Neuronal stem cell (in vitro differentiated cells): ENCODE results near the gene ANKS1A.

Source experiments
- DNase-seq: peaks from one replicate; pipeline ENCODE4 v3.0.0-alpha.2; 2013; ENCODE audit warnings: low spot score
- H2AFZ ChIP-seq: one replicate; pipeline ENCODE4 v1.6.1; 2013; ENCODE audit warnings: mild to moderate bottlenecking, low read length, inconsistent platforms
- H2AK5ac ChIP-seq: 2 replicates; pipeline ENCODE4 v1.6.1; 2013; ENCODE audit warnings: low read depth, mild to moderate bottlenecking, inconsistent platforms, low read length, moderate library complexity, mixed read lengths
- H2BK120ac ChIP-seq: 2 replicates; pipeline ENCODE4 v1.6.1; 2013; ENCODE audit warnings: low read depth, mild to moderate bottlenecking, inconsistent platforms, low read length, moderate library complexity, mixed read lengths
- H2BK12ac ChIP-seq: one replicate; pipeline ENCODE4 v1.6.1; 2013; ENCODE audit warnings: low read length, inconsistent platforms
- H2BK15ac ChIP-seq: 2 replicates; pipeline ENCODE4 v1.6.1; 2013; ENCODE audit warnings: mild to moderate bottlenecking, low read length, inconsistent platforms, mixed read lengths
- H2BK5ac ChIP-seq: one replicate; pipeline ENCODE4 v1.6.1; 2013; ENCODE audit warnings: inconsistent platforms, mild to moderate bottlenecking, low read length, moderate library complexity
- H3K14ac ChIP-seq: one replicate; pipeline ENCODE4 v1.6.1; 2013; ENCODE audit warnings: low read length, inconsistent platforms
- H3K18ac ChIP-seq: 2 replicates; pipeline ENCODE4 v1.6.1; 2013; ENCODE audit warnings: low read length, inconsistent platforms
- H3K23ac ChIP-seq: 2 replicates; pipeline ENCODE4 v1.6.1; 2013; ENCODE audit warnings: low read depth, mild to moderate bottlenecking, mixed read lengths, low read length, inconsistent platforms; ENCODE audit not compliant: poor library complexity
- H3K27ac ChIP-seq: replicated peaks from 3 replicates; pipeline ENCODE4 v1.5.1; 2013; ENCODE audit warnings: low read length, inconsistent platforms
- H3K27me3 ChIP-seq, 3 experiments: 2 replicates each; pipeline ENCODE4 v1.6.1; 2013; ENCODE audit warnings: low read length in 3 of 3, mild to moderate bottlenecking in 2 of 3, inconsistent platforms in 1 of 3, low read depth in 1 of 3, mixed read lengths in 1 of 3, moderate library complexity in 1 of 3; ENCODE audit not compliant: control insufficient read depth in 3 of 3, insufficient read depth in 3 of 3
- H3K36me3 ChIP-seq, 2 donors: replicated peaks in 1 of 2; 2 replicates each; pipeline ENCODE4 v1.6.1; 2013; ENCODE audit warnings: low read length in 2 of 2; ENCODE audit not compliant: control insufficient read depth in 2 of 2, insufficient read depth in 2 of 2
- H3K4ac ChIP-seq: 2 replicates; pipeline ENCODE4 v1.6.1; 2013; ENCODE audit warnings: inconsistent platforms, mild to moderate bottlenecking, low read length, moderate library complexity
- H3K4me1 ChIP-seq, 2 donors: 1 replicate in 1 of 2; 2 replicates in 1 of 2; pipeline ENCODE4 v1.6.1; 2013; ENCODE audit warnings: low read length in 2 of 2, low read depth in 1 of 2; ENCODE audit not compliant: control insufficient read depth in 2 of 2, insufficient read depth in 1 of 2
- H3K4me2 ChIP-seq: one replicate; pipeline ENCODE4 v1.6.1; 2013; ENCODE audit warnings: mild to moderate bottlenecking, low read length, inconsistent platforms; ENCODE audit not compliant: insufficient read depth, poor library complexity, severe bottlenecking
- H3K4me3 ChIP-seq, 2 donors: 2 replicates each; pipeline ENCODE4 v1.5.1; 2013; ENCODE audit warnings: low read length in 2 of 2, mild to moderate bottlenecking in 2 of 2, inconsistent platforms in 1 of 2, moderate library complexity in 1 of 2
- H3K79me1 ChIP-seq: one replicate; pipeline ENCODE4 v1.6.1; 2013; ENCODE audit warnings: low read depth, mild to moderate bottlenecking, inconsistent platforms, low read length, moderate library complexity
- H3K9ac ChIP-seq: one replicate; pipeline ENCODE4 v1.6.1; 2013; ENCODE audit warnings: mild to moderate bottlenecking, low read depth, low read length, inconsistent platforms; ENCODE audit not compliant: poor library complexity
- H3K9me3 ChIP-seq, 2 donors: replicated peaks in 1 of 2; 2 replicates each; pipeline versions ENCODE3 to v1.6.1; 2013; ENCODE audit warnings: low read length in 2 of 2, mild to moderate bottlenecking in 2 of 2, inconsistent platforms in 1 of 2, low read depth in 1 of 2, mixed read lengths in 1 of 2, moderate library complexity in 1 of 2; ENCODE audit not compliant: control insufficient read depth in 2 of 2, insufficient read depth in 1 of 2
- H4K8ac ChIP-seq: one replicate; pipeline ENCODE4 v1.6.1; 2013; ENCODE audit warnings: low read depth, mild to moderate bottlenecking, inconsistent platforms, low read length, moderate library complexity
- H4K91ac ChIP-seq: one replicate; pipeline ENCODE4 v1.6.1; 2013; ENCODE audit warnings: low read length, low read depth, mild to moderate bottlenecking, inconsistent platforms; ENCODE audit not compliant: poor library complexity
- WGBS, 2 donors: extraction: QIAGEN DNeasy Blood & Tissue Kit; methylation state at CpG; one replicate each; pipeline ENCODE4 v1.1.7; 2013; ENCODE audit warnings: missing lambda C conversion rate in 2 of 2, mixed read lengths in 1 of 2; ENCODE audit not compliant: insufficient read length in 2 of 2, insufficient replicate concordance in 1 of 2; ENCODE audit errors: extremely low coverage in 2 of 2; 5-methylcytosine and 5-hydroxymethylcytosine counted together

ANKS1A gene

DNA sequence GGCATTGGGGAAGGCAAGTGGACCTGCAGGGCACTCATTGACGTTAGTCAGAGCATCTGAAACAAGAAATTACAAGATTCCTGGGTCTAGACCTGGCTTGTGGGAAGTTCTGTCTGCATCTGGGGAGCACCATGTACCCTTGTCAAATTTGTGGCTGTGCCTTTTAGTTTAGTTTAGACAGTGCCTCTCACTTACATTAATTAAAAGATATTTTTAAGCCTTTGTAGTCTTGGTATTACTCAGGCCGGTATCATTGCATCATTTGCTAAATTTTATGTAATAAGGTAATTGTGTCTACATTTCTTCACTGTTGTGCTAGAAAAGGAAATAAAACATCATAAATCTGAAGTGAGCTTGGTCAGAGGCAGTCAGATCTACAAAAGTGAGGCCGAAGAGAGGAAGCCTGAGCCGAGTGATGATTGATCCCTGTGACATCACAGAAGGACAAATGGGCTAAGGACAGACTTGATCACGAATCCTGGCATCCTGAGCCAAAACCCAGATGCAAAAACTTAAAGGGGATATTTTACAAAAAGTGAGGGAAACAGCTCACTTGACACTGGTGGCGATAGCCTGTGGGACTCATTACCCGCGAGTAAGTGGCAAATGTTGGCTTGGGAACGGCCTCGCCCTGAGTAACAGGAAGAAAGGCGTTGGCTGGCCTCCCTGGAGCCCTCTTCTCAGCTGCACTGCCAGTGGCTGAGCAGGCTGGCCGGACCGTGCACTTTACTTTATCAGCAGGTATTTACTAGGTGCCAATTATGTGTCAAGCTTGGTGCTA lies 145.5 kb downstream of the ANKS1A start:
- H4K8ac ChIP-seq: no peak overlapping the region
- no peak overlapping the region for H2BK12ac ChIP-seq
- H2BK5ac ChIP-seq: no peak overlapping the region
- no peak overlapping the region for H2AK5ac ChIP-seq
- H3K9ac ChIP-seq: no peak overlapping the region
- H3K36me3 ChIP-seq: peaks cover 0 to 4% of the 10 kb centered on the region in 2 donors
- H3K4me1 ChIP-seq: peaks cover 0 to 15% of the 10 kb centered on the region in 2 donors
- no peak overlapping the region for H3K18ac ChIP-seq
- no peaks in the 10 kb centered on the region for H3K27me3 ChIP-seq
- no peak overlapping the region for H2AFZ ChIP-seq
- no peak overlapping the region for H3K4me3 ChIP-seq
- H2BK120ac ChIP-seq: no peak overlapping the region
- H3K27ac ChIP-seq: no peak overlapping the region
- H3K4me2 ChIP-seq: no peak overlapping the region
- no CpG with 5 or more reads among the region's 13 CpGs for WGBS, 2 donors
- no peak overlapping the region for H3K4ac ChIP-seq
- no peak for DNase-seq
- H3K23ac ChIP-seq: no peak overlapping the region
- H4K91ac ChIP-seq: no peak overlapping the region
- no peaks in the 10 kb centered on the region for H3K79me1 ChIP-seq
- H3K9me3 ChIP-seq: peaks cover 0 to 2% of the 10 kb centered on the region in 2 donors
- H2BK15ac ChIP-seq: no peak overlapping the region
- H3K14ac ChIP-seq: no peak overlapping the region

DNA sequence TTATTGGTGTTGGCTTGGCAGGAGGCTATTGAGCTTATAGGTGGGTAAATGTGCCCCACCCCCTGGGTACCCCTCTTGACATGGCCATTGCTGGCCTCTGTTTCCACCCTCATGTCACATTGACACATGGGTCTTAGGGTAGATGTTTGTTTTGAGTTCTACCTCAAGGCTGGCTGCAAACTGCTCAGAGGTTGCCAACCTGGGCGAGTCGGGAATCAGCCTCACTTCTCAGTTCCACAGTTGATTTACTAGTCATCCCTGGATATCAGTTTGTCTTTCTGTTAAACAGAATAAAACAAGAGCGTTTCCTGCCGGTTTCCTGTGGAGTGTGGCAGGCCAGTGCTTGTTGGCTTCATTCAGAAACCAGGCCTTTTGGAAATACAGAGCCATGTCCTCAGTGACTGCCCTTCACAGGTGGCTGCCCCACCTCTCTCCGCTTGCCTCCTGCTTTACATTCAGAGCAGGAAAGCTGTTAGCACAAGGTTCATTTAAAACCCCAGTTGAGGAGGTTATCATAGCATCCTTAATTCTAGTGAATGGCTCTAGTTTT lies 146.5 kb downstream of the ANKS1A start:
- Histone ChIP-seq H3K18ac (no peak overlapping the region), H3K14ac (no peak overlapping the region), H3K9me3 (peaks cover 0 to 3% of the 10 kb centered on the region in 2 donors), H2AFZ (no peak overlapping the region), H4K91ac (no peak overlapping the region), H2AK5ac (no peak overlapping the region), H3K4me1 (peaks cover 0 to 15% of the 10 kb centered on the region in 2 donors), H3K79me1 (no peaks in the 10 kb centered on the region), H3K23ac (no peak overlapping the region), H3K27me3 (no peaks in the 10 kb centered on the region), H3K27ac (no peak overlapping the region), H3K4ac (no peak overlapping the region), H2BK15ac (no peak overlapping the region), H2BK120ac (no peak overlapping the region), H2BK5ac (no peak overlapping the region), H2BK12ac (no peak overlapping the region), H4K8ac (no peak overlapping the region), H3K4me2 (no peak overlapping the region), H3K4me3 (no peak overlapping the region), H3K9ac (no peak overlapping the region), H3K36me3 (peaks cover 0 to 4% of the 10 kb centered on the region in 2 donors)
- DNase-seq: no peak
- WGBS, 2 donors: no CpG with 5 or more reads among the region's 5 CpGs

DNA sequence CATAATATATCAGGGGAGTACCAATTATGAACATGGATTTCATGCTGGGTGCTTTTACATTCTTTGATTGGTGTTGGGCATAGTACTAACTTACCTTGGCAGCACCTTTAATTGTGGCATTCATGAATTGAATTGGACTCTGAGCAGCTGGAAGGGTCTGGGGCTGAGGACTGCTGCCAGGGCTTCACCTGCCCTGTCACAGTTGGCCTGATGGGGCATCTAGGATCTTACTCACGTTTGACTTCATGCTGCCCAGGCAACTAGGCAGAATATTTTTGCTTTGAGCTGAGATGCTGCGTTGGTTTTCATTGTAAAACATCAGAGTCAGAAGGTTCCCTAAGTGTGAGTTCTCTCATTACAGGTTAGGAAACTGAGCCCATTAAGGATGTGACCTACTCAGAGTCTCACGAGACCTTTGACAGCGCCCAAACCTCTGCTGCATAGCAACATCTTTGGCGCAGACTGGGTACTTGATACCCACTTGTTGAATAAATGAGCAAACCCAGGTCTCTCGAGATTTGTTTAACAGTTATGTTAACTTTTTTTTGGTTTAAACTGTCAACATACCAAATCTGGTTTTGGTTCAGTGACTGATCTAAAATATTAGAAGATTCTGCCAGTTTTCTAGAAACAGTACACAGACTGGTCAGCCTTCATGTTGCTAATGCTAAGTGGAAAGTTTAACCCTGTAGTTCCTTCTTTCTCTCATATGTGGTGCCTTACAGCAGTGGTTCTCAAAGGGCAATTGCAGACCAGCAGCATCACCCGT lies 147.2 kb downstream of the ANKS1A start:
- no peak overlapping the region for H2BK12ac ChIP-seq
- H3K4ac ChIP-seq: no peak overlapping the region
- H3K4me3 ChIP-seq: no peak overlapping the region
- H3K4me1 ChIP-seq: peaks cover 0 to 15% of the 10 kb centered on the region in 2 donors
- no peak overlapping the region for H3K4me2 ChIP-seq
- H2BK5ac ChIP-seq: no peak overlapping the region
- H3K36me3 ChIP-seq: peaks cover 0 to 4% of the 10 kb centered on the region in 2 donors
- no peak overlapping the region for H2BK120ac ChIP-seq
- no peak overlapping the region for H2AK5ac ChIP-seq
- H4K8ac ChIP-seq: no peak overlapping the region
- H3K79me1 ChIP-seq: no peaks in the 10 kb centered on the region
- WGBS, 2 donors: no CpG with 5 or more reads among the region's 7 CpGs
- no peak overlapping the region for H2BK15ac ChIP-seq
- H3K9ac ChIP-seq: no peak overlapping the region
- H3K23ac ChIP-seq: no peak overlapping the region
- no peak overlapping the region for H3K27ac ChIP-seq
- H3K9me3 ChIP-seq: peaks cover 0 to 3% of the 10 kb centered on the region in 2 donors
- no peaks in the 10 kb centered on the region for H3K27me3 ChIP-seq
- no peak for DNase-seq
- no peak overlapping the region for H3K14ac ChIP-seq
- no peak overlapping the region for H4K91ac ChIP-seq
- no peak overlapping the region for H2AFZ ChIP-seq
- no peak overlapping the region for H3K18ac ChIP-seq
